Effector memory CD4-positive, alpha-beta T cell (primary cell): ENCODE measurements around the gene ETAA1.

Experiments
- DNase-seq, 3 donors: peaks; one replicate each; pipeline ENCODE4 v3.0.0-alpha.2; 2020
- H3K27ac ChIP-seq: 2 replicates; pipeline ENCODE4 v1.7.0; 2013; ENCODE audit warnings: mild to moderate bottlenecking, low read length, moderate library complexity; ENCODE audit not compliant: insufficient read depth, poor library complexity, severe bottlenecking
- H3K27me3 ChIP-seq: replicated peaks from 2 replicates; pipeline ENCODE4 v1.7.0; 2013; ENCODE audit warnings: mild to moderate bottlenecking, low read length; ENCODE audit not compliant: insufficient read depth, control insufficient read depth, poor library complexity, severe bottlenecking
- H3K36me3 ChIP-seq: 2 replicates; pipeline ENCODE4 v1.7.0; 2013; ENCODE audit warnings: mild to moderate bottlenecking, low read length, moderate library complexity; ENCODE audit not compliant: control insufficient read depth, insufficient read depth
- H3K4me1 ChIP-seq: 2 replicates; pipeline ENCODE4 v1.7.0; 2013; ENCODE audit warnings: low read length, mild to moderate bottlenecking; ENCODE audit not compliant: control insufficient read depth, insufficient read depth, poor library complexity, severe bottlenecking
- H3K4me3 ChIP-seq: 2 replicates; pipeline ENCODE4 v1.7.0; 2013; ENCODE audit warnings: low read length, low read depth, mild to moderate bottlenecking; ENCODE audit not compliant: insufficient read depth, poor library complexity, severe bottlenecking
- H3K9me3 ChIP-seq: 2 replicates; pipeline ENCODE4 v1.7.0; 2013; ENCODE audit warnings: mild to moderate bottlenecking, low read length, moderate library complexity; ENCODE audit not compliant: control insufficient read depth

The ETAA1 gene

GRCh38 chr2:67393237-67393636 is 3.9 kb upstream of the ETAA1 start:
- no peak for DNase-seq
- H3K27ac ChIP-seq = no peak overlapping the region
- no peaks in the 10 kb centered on the region for H3K9me3 ChIP-seq
- no peak overlapping the region for H3K4me3 ChIP-seq
- no peaks in the 10 kb centered on the region for H3K27me3 ChIP-seq
- H3K4me1 ChIP-seq = peaks cover 4% of the 10 kb centered on the region
- no peaks in the 10 kb centered on the region for H3K36me3 ChIP-seq

- Histone ChIP-seq H3K4me3 (no peak overlapping the region), H3K4me1 (peaks cover 4% of the 10 kb centered on the region), H3K36me3 (no peaks in the 10 kb centered on the region), H3K27ac (no peak overlapping the region), H3K27me3 (no peaks in the 10 kb centered on the region), H3K9me3 (no peaks in the 10 kb centered on the region)
- DNase-seq = no peak
Measured at GRCh38 chr2:67394734-67395133, 2.4 kb upstream of the ETAA1 start.

- Histone ChIP-seq H3K27ac (no peak overlapping the region), H3K4me3 (no peak overlapping the region), H3K4me1 (peaks cover 4% of the 10 kb centered on the region), H3K9me3 (no peaks in the 10 kb centered on the region), H3K27me3 (no peaks in the 10 kb centered on the region), H3K36me3 (peaks cover 9% of the 10 kb centered on the region)
- DNase-seq = no peak
Measured at GRCh38 chr2:67399144-67399543, 2.0 kb downstream of the ETAA1 start.

GRCh38 chr2:67399831-67400489 is 2.8 kb downstream of the ETAA1 start:
- Histone ChIP-seq H3K36me3 (peaks cover 9% of the 10 kb centered on the region), H3K9me3 (no peaks in the 10 kb centered on the region), H3K27me3 (no peaks in the 10 kb centered on the region), H3K27ac (no peak overlapping the region), H3K4me1 (peaks cover 4% of the 10 kb centered on the region), H3K4me3 (no peak overlapping the region)
- no peak for DNase-seq

- Histone ChIP-seq H3K27ac (no peak overlapping the region), H3K9me3 (no peaks in the 10 kb centered on the region), H3K4me1 (peaks cover 4% of the 10 kb centered on the region), H3K4me3 (no peak overlapping the region), H3K27me3 (no peaks in the 10 kb centered on the region), H3K36me3 (peaks cover 14% of the 10 kb centered on the region)
- no peak for DNase-seq
Measured at GRCh38 chr2:67400560-67401485, 3.7 kb downstream of the ETAA1 start.

- no peak for DNase-seq
- Histone ChIP-seq H3K4me3 (no peak overlapping the region), H3K36me3 (peaks cover 20% of the 10 kb centered on the region), H3K27ac (no peak overlapping the region), H3K27me3 (no peaks in the 10 kb centered on the region), H3K4me1 (no peaks in the 10 kb centered on the region), H3K9me3 (no peaks in the 10 kb centered on the region)
Measured at GRCh38 chr2:67408346-67408745, 11.2 kb downstream of the ETAA1 start.

GRCh38 chr2:67412424-67412823 is 15.3 kb downstream of the ETAA1 start:
- no peaks in the 10 kb centered on the region for H3K27me3 ChIP-seq
- H3K4me1 ChIP-seq = no peaks in the 10 kb centered on the region
- no peak overlapping the region for H3K4me3 ChIP-seq
- DNase-seq = no peak
- peaks cover 6% of the 10 kb centered on the region for H3K36me3 ChIP-seq
- H3K9me3 ChIP-seq = no peaks in the 10 kb centered on the region
- no peak overlapping the region for H3K27ac ChIP-seq

GRCh38 chr2:67414867-67415266 is 17.7 kb downstream of the ETAA1 start:
- no peaks in the 10 kb centered on the region for H3K9me3 ChIP-seq
- no peaks in the 10 kb centered on the region for H3K27me3 ChIP-seq
- H3K27ac ChIP-seq = no peak overlapping the region
- DNase-seq = no peak
- no peak overlapping the region for H3K4me3 ChIP-seq
- peaks cover 6% of the 10 kb centered on the region for H3K36me3 ChIP-seq
- H3K4me1 ChIP-seq = no peaks in the 10 kb centered on the region

GRCh38 chr2:67416136-67416535 is 19.0 kb downstream of the ETAA1 start:
- no peaks in the 10 kb centered on the region for H3K27me3 ChIP-seq
- H3K9me3 ChIP-seq = no peaks in the 10 kb centered on the region
- H3K4me1 ChIP-seq = no peaks in the 10 kb centered on the region
- H3K36me3 ChIP-seq = peaks cover under 1% of the 10 kb centered on the region
- no peak overlapping the region for H3K4me3 ChIP-seq
- H3K27ac ChIP-seq = no peak overlapping the region
- no peak for DNase-seq

- Histone ChIP-seq H3K4me3 (no peak overlapping the region), H3K4me1 (no peaks in the 10 kb centered on the region), H3K9me3 (no peaks in the 10 kb centered on the region), H3K27me3 (no peaks in the 10 kb centered on the region), H3K36me3 (no peaks in the 10 kb centered on the region), H3K27ac (no peak overlapping the region)
- no peak for DNase-seq
Measured at GRCh38 chr2:67423489-67423888, 26.4 kb downstream of the ETAA1 start.
